ENCODE measurements around the gene CTBP1. TPM values are rescaled to one million over a fixed set of nuclear protein-coding genes. Genes with fewer than 3 reads are reported as not detected.

Gene CTBP1
- total RNA-seq, 1 donor from 2014 or later, result 362 TPM

DNA sequence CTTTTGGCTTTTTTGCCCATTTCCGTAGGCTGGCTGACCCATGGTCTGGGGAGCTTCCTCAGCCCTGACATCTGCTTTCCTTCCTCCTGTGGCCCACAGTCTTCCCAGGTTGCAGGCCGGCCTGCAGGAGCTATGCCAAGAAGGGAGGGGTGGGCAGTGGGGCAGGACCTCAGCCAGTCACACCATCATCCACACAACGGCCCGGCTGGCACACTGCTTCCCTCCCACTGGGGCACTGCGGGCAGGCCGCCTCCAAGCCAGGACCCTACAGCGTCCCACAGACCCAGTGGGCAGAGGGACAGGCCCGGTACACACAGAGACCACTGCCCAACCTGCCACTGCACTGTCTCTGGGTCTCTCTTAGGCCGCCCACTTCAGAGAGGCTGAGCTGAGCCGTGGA lies 38.0 kb downstream of the CTBP1 start:
- no peak for DNase-seq (ENCODE audit: low read depth)

DNA sequence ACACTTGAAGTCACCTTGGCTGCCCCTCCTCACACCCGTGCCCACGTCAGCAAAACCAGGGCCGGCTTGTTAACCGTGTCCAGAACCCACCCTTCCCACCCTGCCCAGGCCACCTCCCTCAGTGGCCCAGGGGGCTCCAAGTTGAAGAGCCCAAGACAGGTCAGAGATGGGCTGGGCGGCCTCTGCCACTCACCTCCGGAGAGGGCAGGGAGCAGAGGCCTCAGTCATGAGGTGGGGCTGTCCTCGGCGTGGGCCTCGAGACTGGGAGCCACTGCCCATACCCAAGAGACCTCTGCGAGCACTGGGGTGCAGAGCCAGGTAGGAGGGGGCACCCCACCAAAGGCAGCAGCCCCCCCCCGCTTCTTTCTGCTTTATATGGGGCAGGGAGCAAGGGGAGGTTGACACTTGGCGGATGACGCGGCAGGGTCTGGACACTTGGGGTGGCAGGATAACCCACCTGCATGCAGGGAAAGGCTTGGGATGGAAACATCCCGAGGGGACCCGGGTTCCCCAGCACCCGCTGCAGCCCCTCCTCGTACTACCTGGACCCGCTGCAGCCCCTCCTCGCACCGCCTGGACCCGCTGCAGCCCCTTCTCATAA lies 38.6 kb downstream of the CTBP1 start:
- DNase-seq (ENCODE audit: low read depth), result no peak

DNA sequence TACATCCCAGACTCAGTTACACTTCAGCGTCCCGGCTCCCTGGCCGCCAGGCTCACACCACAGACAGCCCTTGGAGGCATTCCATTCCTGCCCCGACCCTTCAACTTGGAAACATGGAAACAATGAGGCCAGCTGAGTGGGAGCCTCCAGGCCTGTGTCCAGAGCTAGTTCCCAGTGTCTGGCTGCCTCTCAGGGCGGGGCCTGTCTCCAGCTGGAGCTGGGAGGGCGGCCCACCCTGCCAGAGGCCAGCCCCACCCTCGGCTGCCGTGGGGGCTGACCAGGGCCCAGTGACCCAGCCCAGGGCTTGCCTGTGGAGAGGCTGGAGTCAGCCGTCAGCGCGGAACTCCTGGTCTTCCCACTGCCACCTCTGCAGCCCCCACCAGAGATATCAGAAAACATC lies 39.1 kb downstream of the CTBP1 start:
- DNase-seq (ENCODE audit: low read depth), result no peak

DNA sequence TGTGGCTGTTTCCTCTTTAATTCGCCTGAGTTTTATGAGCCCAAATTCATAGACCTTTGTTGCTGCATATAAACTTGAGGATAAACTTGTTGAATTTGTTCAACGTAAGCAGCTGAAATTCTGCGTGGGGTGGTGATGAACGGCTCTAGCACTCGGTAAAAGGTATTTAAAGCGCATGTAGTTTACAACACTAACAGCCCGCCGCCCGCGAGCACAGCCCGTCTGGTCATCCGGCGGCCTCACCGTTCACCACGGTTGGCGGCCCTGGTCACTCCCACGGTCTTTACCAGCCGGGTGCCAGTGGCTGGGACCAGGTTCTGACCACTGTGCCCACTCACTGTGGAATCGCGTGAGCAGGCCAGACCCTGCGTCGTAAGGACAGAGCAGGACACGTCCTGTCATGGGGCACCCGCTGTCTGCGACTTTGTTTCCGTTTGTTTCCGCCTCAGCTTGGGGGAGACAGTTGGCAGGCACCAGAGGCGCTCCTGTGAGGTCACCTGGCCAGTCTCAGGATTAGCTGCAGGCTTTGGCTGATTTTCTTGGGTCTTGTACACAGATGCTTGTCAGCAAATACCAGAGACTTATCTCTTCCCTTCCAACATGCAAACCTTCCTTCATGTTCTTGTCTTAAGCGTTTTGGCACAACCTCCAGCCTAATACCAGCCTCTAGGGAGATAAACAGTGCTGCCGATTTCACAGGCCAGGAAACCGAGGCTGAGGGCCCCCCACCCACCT lies 39.8 kb downstream of the CTBP1 start:
- DNase-seq (ENCODE audit: low read depth), result no peak

DNA sequence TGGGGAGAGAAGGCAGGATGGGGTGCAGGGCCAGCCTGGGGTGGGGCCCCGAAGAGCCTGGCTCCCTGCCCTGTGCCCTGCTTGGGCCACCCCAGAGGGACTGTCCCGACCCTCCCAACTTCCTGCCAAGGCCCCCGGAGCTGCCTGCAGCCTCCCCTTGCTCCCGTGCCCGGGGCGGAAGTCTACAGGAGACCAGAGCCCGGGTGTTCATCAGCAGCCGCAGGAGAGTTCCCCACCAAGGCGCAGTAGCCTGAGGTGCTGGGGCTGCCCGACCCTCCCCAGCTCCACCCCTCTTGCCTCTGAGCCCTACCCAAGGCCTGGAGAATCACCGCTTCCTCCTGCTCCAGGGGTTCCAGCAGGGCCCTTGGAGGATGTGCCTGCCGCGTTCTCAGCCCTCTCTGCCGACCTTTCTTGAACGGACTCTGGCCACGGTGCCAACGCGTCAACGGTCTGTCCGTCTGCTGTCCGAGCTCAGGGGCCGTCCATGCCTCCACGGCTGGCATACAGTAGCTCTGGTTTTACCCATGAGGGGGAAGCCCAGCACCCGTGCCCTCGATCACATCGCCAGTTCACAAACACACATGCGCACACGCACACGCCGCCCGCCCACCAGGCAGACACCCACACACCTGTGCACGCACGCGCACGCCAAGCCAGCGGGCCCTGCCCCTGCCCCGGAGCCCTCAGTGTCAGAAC lies 40.5 kb downstream of the CTBP1 start:
- no peak for DNase-seq (ENCODE audit: low read depth)

DNA sequence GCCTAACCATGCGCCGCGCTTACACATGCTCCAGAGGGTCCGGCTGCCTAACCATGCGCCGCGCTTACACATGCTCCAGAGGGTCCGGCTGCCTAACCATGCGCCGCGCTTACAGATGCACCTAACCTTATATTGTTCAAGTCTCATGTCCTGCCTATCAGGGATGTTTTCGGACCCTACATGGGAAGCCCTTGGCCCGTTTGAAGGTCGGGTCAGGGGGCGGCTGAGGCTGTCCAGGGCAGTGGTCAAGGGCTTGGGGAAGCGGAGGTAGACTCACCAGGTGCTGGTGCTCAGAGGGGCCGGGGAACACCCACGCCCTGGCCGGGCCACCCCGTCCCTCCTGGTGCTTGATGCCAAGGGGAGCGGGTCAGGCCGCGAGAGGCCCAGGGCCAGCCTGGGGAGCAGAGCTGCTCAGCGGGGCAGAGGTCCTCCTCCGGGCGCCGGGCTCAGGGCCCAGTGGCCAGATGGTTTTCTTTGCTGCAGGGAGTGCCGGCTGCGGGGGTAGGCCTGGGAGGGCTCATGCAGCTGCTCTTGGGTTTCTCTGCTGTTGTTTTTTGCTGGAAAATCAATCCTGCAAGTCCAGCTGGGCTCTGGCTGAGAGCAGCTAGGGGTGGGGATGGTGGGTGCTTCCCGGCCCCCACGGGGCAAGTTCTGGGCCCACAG lies 41.2 kb downstream of the CTBP1 start:
- no peak for DNase-seq (ENCODE audit: low read depth)

DNA sequence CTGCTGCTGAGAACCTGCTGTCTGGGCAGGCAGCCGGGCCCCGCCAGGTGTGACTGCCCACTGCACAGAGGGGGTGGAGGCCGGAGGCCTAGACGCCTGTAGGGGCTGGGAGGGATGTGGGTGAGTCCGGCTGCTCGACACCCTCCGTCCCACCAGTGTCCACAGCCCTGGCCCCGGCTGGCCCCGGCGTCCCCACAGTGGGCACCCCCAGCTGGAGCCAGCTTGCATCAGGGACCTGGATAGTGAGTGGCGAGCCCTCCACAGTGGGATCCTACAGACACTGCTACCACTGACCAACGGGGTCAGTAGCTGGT lies 41.8 kb downstream of the CTBP1 start:
- DNase-seq (ENCODE audit: low read depth), result no peak

DNA sequence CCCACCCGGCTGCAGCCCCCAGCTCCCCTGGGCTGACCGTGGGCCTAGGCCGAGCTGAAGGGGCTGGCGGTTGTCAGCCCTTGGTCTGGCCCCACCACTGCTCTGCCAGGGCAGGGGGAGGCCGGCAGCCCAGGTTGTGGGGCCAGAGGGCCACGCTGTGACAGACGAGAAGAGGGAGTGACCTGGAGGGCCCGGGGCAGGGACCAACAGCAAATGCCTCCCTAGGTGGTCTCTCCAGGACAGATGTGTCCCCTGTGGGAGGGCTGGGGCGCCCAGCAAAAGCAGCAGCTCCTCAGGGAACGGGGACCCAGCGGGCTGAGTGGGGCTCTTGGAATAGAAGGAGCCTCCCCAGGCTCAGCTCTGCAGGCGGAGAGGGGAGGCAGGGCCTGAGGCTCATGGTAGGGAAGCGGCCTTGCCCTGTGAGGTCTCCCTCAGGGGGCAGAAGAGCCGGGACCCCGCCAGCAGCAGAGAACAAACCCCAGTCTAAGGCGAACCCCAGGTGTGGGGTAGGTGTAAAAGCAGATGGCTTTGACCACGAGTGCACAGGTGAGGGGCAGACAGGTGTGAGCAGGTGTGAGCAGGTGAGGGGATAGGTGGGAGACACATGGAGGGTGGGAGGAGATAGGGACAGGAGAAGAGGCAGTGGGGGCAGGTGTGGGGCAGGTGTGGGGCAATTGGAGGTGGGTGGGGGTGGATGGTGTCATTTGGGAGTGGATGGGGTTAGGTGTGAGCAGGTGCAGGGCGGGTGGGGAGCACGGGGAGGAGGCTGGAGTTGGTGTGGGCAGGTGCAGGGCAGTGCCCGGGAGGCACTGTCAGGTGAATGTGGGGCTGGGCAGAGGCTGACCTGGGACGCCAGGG lies 42.4 kb downstream of the CTBP1 start:
- no peak for DNase-seq (ENCODE audit: low read depth)

DNA sequence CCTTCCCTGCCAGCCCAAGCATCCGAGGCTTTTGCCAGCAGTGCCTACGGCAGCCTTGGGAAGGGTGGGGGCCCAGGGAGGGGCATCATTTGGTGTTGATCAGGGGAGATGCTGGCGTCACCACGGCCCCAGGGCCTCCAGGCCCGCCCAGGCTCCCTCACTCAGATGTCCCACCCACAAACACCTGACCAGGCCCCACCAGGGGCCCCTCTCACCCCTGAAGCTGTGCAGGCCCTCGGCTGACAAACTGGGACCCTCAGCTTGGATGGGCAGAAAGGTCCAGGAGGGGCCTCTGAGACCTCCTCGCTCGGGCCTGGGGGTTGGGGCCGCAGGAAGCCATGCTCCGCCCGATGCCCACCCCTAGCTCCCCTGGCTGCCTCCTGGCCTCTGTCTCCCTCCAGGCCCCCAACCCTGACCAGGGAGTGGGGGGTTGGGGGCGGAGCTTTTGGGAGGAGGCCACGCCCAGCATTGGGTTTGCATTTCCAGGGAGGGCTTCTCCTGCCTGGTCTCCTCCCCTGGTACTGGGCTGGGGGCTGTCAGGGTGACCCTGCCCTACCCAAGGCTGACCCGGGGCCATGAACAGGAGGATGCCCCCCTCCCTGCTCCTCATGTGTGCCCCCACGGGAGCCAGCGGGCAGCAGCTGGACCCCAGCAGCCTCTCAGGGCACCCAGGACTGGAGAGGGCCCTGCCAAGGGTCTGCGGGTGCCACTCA lies 43.2 kb downstream of the CTBP1 start:
- DNase-seq (ENCODE audit: low read depth), result no peak

DNA sequence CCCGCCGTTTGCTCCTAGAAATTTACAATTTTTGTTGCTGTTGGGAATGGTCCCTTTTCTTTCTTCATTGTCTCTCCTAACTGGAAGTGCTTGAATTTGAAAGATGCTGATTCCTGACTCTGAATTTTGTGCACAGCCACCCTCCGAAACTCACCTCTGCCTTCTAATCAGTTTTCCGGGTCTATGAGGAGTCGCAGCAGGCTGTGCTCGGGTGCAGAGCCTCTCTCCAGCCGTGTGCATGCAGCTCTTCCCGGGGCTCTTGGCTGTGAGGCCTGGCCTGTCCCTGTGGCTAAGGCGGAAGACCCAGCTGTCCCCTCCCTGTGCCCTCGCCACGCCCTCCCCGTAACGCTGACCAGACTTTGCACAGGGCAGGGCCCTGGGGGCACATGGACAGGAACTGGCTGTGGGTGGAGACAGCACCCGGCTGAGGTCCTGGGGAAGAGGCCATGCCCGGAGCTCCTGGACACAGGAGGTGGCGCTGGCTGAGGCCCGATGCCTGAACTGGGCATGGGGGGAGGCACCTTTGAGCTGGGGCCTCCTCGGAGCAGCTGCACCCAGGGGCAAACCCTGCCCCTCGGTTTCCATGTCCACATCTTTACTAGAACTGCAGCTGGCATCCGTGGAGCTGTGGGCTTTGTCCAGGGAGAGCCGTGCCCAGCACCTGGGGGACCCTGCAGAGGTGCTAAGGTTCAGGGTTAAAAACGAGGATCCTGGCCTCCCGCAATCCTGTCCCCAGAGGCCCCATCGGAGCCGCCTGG lies 43.9 kb downstream of the CTBP1 start:
- DNase-seq (ENCODE audit: low read depth), result no peak

DNA sequence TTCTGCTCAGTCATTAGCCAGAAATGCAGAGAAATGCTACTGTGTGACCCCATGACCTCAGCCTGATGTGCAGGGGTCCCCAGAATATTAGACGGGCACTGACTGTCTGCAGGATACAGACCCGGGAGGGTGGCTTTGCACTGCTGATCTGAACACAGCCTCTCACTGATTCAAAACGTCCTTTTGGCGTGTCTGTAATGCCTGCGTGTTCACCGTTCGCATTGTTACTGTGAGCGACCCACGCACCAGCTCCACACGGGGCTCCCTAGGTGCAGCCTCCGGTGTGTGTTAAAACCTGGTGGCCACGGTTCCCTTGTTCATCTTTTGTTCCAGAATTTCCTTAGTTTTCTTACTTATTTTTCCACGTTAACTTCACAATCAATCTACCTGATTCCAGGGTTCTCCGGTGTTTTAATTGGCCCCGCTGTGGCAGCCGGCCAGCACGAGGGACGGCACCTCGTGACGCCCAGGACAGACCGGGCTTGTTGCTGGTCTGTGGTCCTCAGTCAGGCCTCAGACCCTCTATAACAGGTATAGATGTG lies 44.6 kb downstream of the CTBP1 start:
- DNase-seq (ENCODE audit: low read depth), result no peak

DNA sequence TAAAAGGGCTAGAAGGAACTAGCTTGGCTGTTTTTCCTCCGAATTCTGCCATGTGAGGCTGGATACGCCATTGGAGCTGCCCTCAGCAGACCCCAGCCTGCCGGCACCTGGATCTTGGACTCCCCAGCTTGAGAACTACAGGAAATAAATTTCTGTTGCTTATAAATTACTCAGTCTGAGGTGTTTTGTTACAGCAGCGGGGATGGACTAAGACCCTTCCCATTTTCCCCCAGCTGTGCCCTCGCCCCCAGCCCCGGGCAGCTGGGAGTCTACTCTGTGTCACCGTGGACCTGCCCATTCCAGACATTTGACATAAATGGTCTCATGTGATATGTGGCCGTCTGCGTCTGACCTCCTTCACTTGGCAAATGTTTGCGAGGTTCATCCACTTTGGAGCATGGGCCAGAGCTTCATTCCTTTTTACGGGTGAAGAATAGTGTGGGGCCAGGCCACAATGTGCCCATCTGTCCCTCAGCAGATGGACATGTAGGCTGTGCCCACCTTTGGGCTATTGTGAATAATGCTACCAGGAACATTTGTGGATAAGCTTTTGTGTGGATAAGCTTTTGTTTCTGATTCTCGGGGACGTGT lies 45.8 kb downstream of the CTBP1 start:
- no peak for DNase-seq (ENCODE audit: low read depth)

DNA sequence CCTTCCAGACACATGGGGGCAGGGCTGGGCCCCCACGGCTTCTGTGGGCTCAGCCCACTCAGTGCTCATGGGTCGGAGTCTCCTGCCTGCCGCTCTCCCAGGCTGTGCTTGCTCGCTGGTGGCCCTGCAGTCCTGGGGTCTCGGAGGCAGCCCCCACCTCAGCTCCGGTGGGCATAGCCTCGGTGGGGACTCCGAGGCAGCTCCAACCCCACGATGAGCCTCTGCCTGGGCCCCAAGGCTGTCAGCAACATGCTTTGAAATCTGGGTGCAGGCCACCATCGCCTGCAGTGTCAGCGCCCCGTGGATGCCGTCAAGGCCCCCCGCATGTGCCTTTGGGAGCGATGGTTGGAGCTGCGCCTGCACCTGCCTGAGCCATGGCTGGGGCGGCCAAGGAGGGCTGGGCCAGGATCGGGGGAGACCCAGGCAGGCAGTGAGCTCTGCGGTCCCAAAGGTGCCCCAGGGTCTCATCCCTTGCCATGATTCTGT lies 46.4 kb downstream of the CTBP1 start:
- DNase-seq (ENCODE audit: low read depth), result no peak

DNA sequence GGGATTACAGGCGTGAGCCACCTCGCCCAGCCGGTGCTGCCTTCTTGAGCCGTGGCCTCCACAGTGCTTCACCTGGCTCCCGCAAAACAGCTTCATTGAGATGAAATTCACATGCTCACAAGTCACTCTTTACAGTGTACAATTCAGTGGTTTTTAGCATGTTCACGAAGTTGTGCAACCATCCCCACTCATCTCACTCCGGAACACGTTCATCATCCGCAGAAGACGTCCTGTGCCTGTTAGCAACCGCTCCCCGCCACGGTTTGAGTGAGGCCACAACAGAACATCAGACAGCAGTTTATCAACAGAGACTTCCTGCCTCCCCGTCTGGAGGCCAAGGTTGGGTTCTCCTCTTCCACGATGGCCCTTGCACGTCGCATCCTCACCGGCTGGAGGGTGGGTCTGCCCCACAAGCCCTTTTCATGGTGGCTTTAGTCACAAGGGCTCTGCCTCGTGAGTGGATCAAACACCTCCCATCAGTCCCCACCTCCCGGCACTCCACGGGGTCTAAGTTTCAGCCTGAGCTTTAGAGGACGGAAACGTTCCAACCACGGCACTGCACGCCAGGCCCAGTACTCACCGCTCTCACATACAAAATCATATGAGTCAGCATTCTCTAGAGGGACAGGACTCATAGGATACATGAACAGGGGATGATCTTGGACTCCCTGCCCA lies 46.9 kb downstream of the CTBP1 start:
- DNase-seq (ENCODE audit: low read depth), result no peak

DNA sequence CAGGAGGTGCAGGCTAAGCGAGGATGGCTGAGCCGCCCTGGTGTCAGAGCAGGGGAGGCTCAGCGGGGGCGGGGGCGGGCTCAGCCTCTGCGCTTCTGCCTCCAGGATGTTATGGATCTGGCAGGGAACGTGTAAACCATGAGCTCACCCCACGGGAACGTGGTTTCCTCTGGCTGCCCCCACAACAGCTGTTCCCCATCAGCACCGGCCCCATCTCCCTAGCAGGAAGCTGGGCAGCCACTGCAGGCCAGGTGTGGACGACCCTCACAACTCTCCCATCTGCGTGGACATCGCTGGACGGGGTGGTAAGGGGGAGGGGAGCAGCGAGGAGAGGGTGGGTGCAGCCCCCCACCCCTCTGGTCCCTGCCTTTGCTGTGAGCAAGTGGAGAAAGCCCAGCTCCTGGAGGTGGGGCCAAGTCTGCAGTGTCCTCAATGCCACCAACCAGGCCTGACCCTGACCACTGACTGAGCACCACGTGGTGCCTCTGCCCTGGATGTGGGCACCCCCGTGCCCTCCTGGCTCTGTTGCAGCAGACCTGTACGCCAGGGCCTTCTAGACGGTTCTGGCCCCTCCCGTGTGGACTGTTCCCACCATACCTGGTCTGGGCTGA lies 48.4 kb downstream of the CTBP1 start:
- DNase-seq (ENCODE audit: low read depth), result no peak

DNA sequence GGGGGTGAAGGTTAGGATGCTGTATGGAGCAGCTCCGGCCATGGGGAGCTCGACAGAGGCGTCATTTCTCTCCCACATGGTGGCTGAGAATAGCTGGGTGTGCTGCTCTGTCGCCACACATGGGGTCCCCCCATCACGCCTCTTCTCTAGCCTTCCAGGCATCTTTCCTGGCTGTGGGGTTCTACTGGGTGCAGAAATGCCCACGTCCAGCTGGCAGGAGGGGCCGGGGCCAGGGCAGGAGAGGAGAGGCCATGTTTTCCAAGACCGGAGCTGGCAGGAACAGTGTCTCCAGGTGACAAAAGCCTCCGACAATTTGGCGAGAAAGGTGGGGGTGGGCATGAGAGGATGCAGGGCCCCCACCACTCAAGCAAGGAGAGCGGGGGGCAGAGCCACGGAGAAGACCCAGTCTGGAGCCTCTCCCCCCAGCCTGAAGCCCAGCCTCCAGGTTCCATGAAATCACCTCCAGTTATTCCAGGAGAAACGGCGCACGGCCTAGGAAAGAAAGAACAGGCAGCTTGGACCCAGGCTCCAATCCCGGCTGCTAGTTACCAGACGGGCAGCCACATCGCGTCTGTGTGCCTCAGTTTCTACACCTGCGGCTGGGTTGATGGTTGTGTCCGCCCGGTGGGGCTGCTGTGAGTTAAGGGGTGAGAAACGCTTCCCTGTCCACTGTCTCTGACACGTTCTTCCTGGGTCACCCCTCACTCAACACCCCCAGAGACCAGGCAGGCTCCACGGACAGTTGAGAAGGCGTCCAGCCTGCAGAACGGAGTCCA lies 49.2 kb downstream of the CTBP1 start:
- DNase-seq (ENCODE audit: low read depth), result no peak

DNA sequence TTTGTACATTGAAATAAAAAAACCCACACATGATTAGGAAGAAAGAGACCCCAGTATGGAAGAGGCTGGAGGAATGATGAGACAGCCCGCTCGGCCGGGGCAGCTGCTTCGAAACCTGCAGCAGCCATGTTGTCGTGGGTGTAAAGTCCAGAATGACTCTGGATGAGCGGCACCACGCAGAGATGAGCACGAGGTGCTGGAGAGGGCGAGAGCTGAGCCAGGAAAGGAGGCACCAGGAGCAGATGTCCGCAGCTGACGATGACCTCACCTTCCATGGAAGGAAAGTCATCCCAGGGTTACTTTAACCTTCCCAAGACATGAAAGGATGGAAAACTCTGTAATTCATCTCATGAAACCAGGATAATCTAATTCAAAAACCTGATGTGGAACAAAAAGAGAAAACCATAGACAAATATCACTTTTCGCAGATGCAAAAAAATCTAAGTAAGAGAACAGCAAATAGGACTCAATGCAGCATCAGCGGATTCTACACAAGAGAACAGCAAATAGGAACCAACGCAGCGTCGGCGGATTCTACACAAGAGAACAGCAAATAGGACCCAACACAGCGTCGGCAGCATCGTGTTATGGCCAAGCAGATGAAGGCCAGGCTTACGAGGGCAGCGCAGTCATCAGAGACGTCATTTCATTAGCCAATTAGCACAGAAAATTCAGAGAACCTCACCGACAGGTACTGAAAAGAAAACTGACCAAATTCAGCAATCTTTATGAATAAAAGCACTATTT lies 50.7 kb downstream of the CTBP1 start:
- DNase-seq (ENCODE audit: low read depth), result no peak

All from renal cortical epithelial cell (primary cell).